Vagina (tissue), 2 donors: ENCODE results near the gene PROB1. TPM values are rescaled to one million over a fixed set of nuclear protein-coding genes. Genes with fewer than 3 reads are reported as not detected.
A peak's percentile ranks its signal among the peaks of the same experiment; 100 is the strongest.

ENCODE experiments used
- DNase-seq, 2 donors: peaks; one replicate each; pipeline ENCODE4 v3.0.0-alpha.2; 2017; ENCODE audit errors: extremely low spot score in 2 of 2
- H3K27ac ChIP-seq: fragments of 200-600 bp; sonication (generic); one replicate; pipeline ENCODE4 v1.5.1; 2019
- H3K27me3 ChIP-seq: fragments of 200-600 bp; sonication (generic); one replicate; pipeline ENCODE4 v1.5.1; 2019
- H3K36me3 ChIP-seq, 2 donors: fragments of 200-600 bp; sonication (generic); one replicate each; pipeline ENCODE4 v1.5.1; 2017 to 2019
- H3K4me1 ChIP-seq: fragments of 200-600 bp; sonication (generic); one replicate; pipeline ENCODE4 v1.5.1; 2019
- H3K4me3 ChIP-seq, 2 donors: fragments of 200-600 bp; sonication (generic); 1 replicate in 1 of 2; 2 replicates in 1 of 2; pipeline ENCODE4 v1.5.1; 2016 to 2019
- H3K9me3 ChIP-seq: fragments of 200-600 bp; sonication (generic); one replicate; pipeline ENCODE4 v1.5.1; 2019
- POLR2A ChIP-seq, 2 donors: fragments of 450-650 bp; IDR thresholded peaks; one replicate each; pipeline ENCODE4 v1.6.1; 2017; ENCODE audit warnings: antibody characterized with exemption in 2 of 2, mild to moderate bottlenecking in 2 of 2, moderate library complexity in 2 of 2
- POLR2AphosphoS5 ChIP-seq, 2 donors: sonication (generic); formaldehyde crosslinking; IDR thresholded peaks; one replicate each; pipeline ENCODE4 v1.9.0; 2017; ENCODE audit warnings: antibody characterized with exemption in 2 of 2, mild to moderate bottlenecking in 2 of 2, low read depth in 1 of 2; ENCODE audit not compliant: insufficient read depth in 1 of 2
- intact Hi-C: fragments of 100-400 bp; cut with DNase I; formaldehyde crosslinking; loops from one replicate; pipeline ENCODE4 v1.15.1; 2023
- total RNA-seq: library from RNA; depleted of rRNA; stranded (reverse); fragments of >200 nt; gene quantifications from one replicate; pipeline ENCODE4 v1.2.3, GENCODE V29; 2016
- TF ChIP-seq, protein P1 (sequence below), 3 experiments: fragments of 450-650 bp in 2 of 3; fragments of 200-600 bp in 1 of 3; sonication (generic) in 1 of 3; IDR thresholded peaks; one replicate each; pipeline ENCODE4 v1.5.1; 2017 to 2019; ENCODE audit warnings: antibody characterized with exemption in 3 of 3, mild to moderate bottlenecking in 2 of 3, moderate library complexity in 2 of 3

Gene PROB1
- total RNA-seq, 1 donor from 2014 or later: 2.5 TPM

DNA sequence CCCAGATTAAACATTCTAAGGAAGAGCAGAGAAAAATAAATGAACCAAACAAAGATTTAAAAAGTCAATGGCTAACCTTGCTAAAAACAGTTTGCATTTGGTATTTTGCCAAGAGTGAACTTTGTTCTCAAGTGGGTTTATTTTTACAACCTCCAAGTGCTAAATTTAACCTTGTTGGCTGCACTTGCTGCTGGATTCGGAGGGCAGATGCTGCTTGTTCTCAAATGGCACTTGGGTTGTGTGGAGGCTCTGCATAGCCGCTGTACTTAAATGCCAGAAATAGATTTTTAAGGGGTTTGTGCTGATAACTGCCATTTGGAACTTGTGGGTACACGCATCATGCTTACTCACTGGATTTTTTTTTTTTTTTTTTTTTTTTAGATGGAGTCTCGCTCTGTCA, 22.3 kb upstream of the PROB1 start:
- Histone ChIP-seq H3K4me3 (no peak overlapping the region), H3K27me3 (no peaks in the 10 kb centered on the region), H3K4me1 (peaks cover 41% of the 10 kb centered on the region), H3K27ac (peak overlapping the region; percentile 50), H3K36me3 (no peaks in the 10 kb centered on the region), H3K9me3 (no peaks in the 10 kb centered on the region)
- TF ChIP-seq POLR2A (IDR thresholded peaks at IDR 0.05): no peak
- TF ChIP-seq, protein P1, sequence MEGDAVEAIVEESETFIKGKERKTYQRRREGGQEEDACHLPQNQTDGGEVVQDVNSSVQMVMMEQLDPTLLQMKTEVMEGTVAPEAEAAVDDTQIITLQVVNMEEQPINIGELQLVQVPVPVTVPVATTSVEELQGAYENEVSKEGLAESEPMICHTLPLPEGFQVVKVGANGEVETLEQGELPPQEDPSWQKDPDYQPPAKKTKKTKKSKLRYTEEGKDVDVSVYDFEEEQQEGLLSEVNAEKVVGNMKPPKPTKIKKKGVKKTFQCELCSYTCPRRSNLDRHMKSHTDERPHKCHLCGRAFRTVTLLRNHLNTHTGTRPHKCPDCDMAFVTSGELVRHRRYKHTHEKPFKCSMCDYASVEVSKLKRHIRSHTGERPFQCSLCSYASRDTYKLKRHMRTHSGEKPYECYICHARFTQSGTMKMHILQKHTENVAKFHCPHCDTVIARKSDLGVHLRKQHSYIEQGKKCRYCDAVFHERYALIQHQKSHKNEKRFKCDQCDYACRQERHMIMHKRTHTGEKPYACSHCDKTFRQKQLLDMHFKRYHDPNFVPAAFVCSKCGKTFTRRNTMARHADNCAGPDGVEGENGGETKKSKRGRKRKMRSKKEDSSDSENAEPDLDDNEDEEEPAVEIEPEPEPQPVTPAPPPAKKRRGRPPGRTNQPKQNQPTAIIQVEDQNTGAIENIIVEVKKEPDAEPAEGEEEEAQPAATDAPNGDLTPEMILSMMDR (IDR thresholded peaks at IDR 0.05): no peak
- peak in 1 of 2 donors; percentile 36 for TF ChIP-seq POLR2AphosphoS5 (IDR thresholded peaks at IDR 0.05; ENCODE audit: insufficient read depth in 1 of 2, low read depth in 1 of 2)
- no peak for DNase-seq
- intact Hi-C loops: no loop called here

DNA sequence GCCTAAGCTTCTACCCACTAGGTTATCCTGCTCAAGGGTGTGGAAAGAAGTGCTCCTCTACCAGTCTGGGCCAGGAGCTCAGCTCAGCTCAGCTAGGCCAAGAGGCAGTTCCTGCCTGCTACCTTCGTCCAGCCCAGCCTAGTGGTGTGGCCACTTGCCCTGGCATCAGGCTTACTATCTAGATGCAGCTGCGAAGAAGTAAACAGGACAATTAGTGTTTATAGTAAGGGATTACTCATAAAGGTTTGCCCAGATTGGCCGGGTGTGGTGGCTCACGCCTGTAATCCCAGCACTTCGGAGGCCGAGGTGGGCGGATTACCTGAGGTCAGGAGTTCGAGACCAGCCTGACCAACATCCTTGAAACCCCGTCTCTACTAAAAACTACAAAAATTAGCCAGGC, 21.7 kb upstream of the PROB1 start:
- no peaks in the 10 kb centered on the region for H3K27me3 ChIP-seq
- H3K4me3 ChIP-seq: no peak overlapping the region
- intact Hi-C loops: no loop called here
- TF ChIP-seq POLR2A (IDR thresholded peaks at IDR 0.05): no peak
- no peak for TF ChIP-seq POLR2AphosphoS5 (IDR thresholded peaks at IDR 0.05; ENCODE audit: insufficient read depth in 1 of 2, low read depth in 1 of 2)
- TF ChIP-seq, protein P1 (IDR thresholded peaks at IDR 0.05): no peak
- no peaks in the 10 kb centered on the region for H3K36me3 ChIP-seq
- DNase-seq: no peak
- H3K27ac ChIP-seq: peak overlapping the region; percentile 50
- peaks cover 41% of the 10 kb centered on the region for H3K4me1 ChIP-seq
- no peaks in the 10 kb centered on the region for H3K9me3 ChIP-seq

DNA sequence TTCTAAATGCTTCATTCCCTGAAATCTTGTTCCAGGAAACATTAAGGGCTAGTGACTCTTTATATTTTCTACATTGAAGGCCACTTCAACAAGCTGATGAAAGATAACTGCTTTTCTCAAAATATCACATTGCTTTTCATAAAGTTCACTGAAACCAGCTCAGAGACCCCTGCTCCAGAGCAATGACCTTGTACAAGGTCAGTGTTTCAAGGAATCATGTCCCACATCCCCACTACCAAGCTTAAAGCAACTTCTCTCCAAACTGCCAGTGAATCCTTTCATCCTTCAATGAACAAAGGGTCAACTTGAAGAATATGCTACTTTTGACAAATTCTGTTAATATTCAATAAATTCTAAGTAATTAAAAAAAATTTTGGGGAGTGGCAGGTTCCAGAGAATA, 21.0 kb upstream of the PROB1 start:
- no peak overlapping the region for H3K27ac ChIP-seq
- H3K4me3 ChIP-seq: no peak overlapping the region
- no peak for DNase-seq
- intact Hi-C loops: no loop called here
- H3K27me3 ChIP-seq: no peaks in the 10 kb centered on the region
- H3K36me3 ChIP-seq: no peaks in the 10 kb centered on the region
- H3K9me3 ChIP-seq: no peaks in the 10 kb centered on the region
- TF ChIP-seq, protein P1 (IDR thresholded peaks at IDR 0.05): no peak
- TF ChIP-seq POLR2A (IDR thresholded peaks at IDR 0.05) (no peak), POLR2AphosphoS5 (IDR thresholded peaks at IDR 0.05; ENCODE audit: insufficient read depth in 1 of 2, low read depth in 1 of 2) (no peak)
- peaks cover 41% of the 10 kb centered on the region for H3K4me1 ChIP-seq

DNA sequence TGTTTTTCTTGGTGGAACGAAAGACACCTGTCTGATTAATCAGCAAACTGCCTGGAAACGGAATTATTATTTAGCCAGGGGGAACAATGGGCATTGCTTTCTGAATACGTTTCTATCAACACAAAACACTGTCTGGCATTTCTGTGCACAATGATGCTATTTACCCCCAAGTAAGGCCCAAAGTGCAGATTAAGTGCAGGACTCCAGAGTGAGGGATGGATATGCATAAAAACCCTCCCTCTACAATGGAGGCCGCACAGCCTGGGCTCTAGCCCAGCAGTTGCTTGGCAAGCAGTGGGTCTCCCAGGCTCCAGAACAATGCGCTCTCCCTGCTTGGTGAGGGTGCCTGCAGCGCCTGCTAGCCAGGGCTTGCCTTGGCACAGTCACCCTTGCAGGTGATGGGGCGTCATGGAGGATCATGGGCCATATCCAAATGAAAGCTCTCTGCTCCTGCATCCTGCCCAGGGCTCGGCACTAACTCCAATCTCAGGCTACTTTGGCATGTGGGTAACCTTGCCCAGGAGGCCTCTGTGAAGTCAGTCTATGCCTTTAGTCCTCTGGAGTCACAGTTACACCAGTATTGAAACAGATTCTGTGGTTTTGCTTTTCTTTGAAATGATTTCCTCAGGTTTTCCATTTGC, 20.4 kb upstream of the PROB1 start:
- DNase-seq: no peak
- no peaks in the 10 kb centered on the region for H3K27me3 ChIP-seq
- no peak overlapping the region for H3K4me3 ChIP-seq
- H3K36me3 ChIP-seq: no peaks in the 10 kb centered on the region
- TF ChIP-seq POLR2AphosphoS5 (IDR thresholded peaks at IDR 0.05; ENCODE audit: insufficient read depth in 1 of 2, low read depth in 1 of 2) (peak in 1 of 2 donors; percentile 18), POLR2A (IDR thresholded peaks at IDR 0.05) (no peak)
- TF ChIP-seq, protein P1 (IDR thresholded peaks at IDR 0.05): no peak
- no peaks in the 10 kb centered on the region for H3K9me3 ChIP-seq
- H3K27ac ChIP-seq: no peak overlapping the region
- intact Hi-C loops: no loop called here
- peaks cover 47% of the 10 kb centered on the region for H3K4me1 ChIP-seq

DNA sequence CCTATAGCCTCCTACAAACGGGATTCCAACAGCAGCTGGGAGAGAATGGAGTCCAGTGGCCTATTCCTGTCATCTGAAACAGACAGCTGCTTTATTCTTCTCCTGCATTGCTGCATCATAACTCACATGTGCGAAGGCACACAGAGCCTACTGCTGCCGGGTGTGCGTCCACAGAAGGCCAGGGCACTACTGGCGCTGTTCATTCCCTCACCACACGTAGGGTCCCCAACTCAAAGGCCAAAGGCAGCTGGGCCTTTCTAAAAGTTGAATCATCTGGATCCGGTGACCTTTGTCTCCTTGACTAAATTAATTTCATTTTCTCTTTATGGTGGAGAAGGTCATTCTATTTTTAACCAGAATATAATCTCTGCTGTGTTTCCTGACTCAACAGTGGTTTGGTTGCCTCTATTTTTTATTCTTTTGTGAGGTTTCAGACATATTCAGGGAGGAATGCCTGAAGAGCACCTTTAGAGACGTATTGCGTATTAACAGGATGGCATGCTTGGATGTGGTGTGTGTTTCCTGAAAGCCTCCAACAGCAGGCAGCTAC, 19.8 kb upstream of the PROB1 start:
- intact Hi-C loops: no loop called here
- TF ChIP-seq, protein P1 (IDR thresholded peaks at IDR 0.05): no peak
- TF ChIP-seq POLR2A (IDR thresholded peaks at IDR 0.05): no peak
- TF ChIP-seq POLR2AphosphoS5 (IDR thresholded peaks at IDR 0.05; ENCODE audit: insufficient read depth in 1 of 2, low read depth in 1 of 2): no peak
- H3K27ac ChIP-seq: peak overlapping the region; percentile 37
- no peaks in the 10 kb centered on the region for H3K27me3 ChIP-seq
- H3K4me1 ChIP-seq: peaks cover 51% of the 10 kb centered on the region
- H3K9me3 ChIP-seq: no peaks in the 10 kb centered on the region
- H3K36me3 ChIP-seq: no peaks in the 10 kb centered on the region
- H3K4me3 ChIP-seq: no peak overlapping the region
- DNase-seq: no peak
